Retinal pigment epithelial cell (primary cell): ENCODE results near the gene ETFA.

Source experiments
- DNase-seq: peaks from one replicate; pipeline ENCODE4 v3.0.0-alpha.2; 2010; ENCODE audit warnings: low read depth
- H3K4me3 ChIP-seq: 2 replicates; pipeline ENCODE4 v1.5.1; 2011; ENCODE audit warnings: mild to moderate bottlenecking, low read length, control low read depth, moderate library complexity
- CTCF ChIP-seq: conservative IDR thresholded peaks from 2 replicates; pipeline ENCODE4 v1.5.1; 2011; ENCODE audit warnings: low read depth, low read length, control low read depth, inconsistent platforms

ETFA gene

GRCh38 chr15:76245072-76245610 is 66.1 kb downstream of the ETFA start:
- DNase-seq, result no peak
- H3K4me3 ChIP-seq, result no peak overlapping the region
- no peak for TF ChIP-seq CTCF

- no peak for DNase-seq
These were observed 71.5 kb downstream of the ETFA start for GRCh38 chr15:76239786-76240185.

GRCh38 chr15:76236350-76236749 is 74.9 kb downstream of the ETFA start:
- no peak for DNase-seq
- H3K4me3 ChIP-seq, result no peak overlapping the region
- no peak for TF ChIP-seq CTCF

More at GRCh38 chr15:76239786-76240185, 71.5 kb downstream of the ETFA start:
- no peak overlapping the region for H3K4me3 ChIP-seq
- TF ChIP-seq CTCF, result no peak

- no peak for DNase-seq
- no peak overlapping the region for H3K4me3 ChIP-seq
- peak; percentile 38 for TF ChIP-seq CTCF
These were observed 76.0 kb downstream of the ETFA start for GRCh38 chr15:76235186-76235826.

GRCh38 chr15:76234337-76234889 is 76.9 kb downstream of the ETFA start:
- TF ChIP-seq CTCF, result no peak
- no peak overlapping the region for H3K4me3 ChIP-seq

GRCh38 chr15:76233921-76234320 is 77.3 kb downstream of the ETFA start:
- DNase-seq, result no peak
- H3K4me3 ChIP-seq, result no peak overlapping the region
- no peak for TF ChIP-seq CTCF

More at GRCh38 chr15:76234337-76234889, 76.9 kb downstream of the ETFA start:
- DNase-seq, result no peak

- H3K4me3 ChIP-seq, result no peak overlapping the region
- TF ChIP-seq CTCF, result no peak
- no peak for DNase-seq
These were observed 82.0 kb downstream of the ETFA start for GRCh38 chr15:76229266-76229665.
